Cardiac muscle cell (in vitro differentiated cells and primary cell): Measurements from ENCODE around the gene TNIK. TPM values are rescaled to one million over a fixed set of nuclear protein-coding genes. Genes with fewer than 3 reads are reported as not detected.
A peak's percentile ranks its signal among the peaks of the same experiment; 100 is the strongest.

Source experiments
- DNase-seq, 2 donors: peaks; one replicate each; pipeline versions ENCODE4 v3.0.0 to v3.0.0-alpha.2; 2010 to 2017; ENCODE audit warnings: low read depth in 1 of 2, low spot score in 1 of 2
- H3K27ac ChIP-seq: fragments of 200-600 bp; sonication (generic); 2 replicates; pipeline ENCODE4 v1.5.1; 2016
- H3K27me3 ChIP-seq: fragments of 200-600 bp; sonication (generic); 2 replicates; pipeline ENCODE4 v1.6.0; 2016; ENCODE audit warnings: control low read depth
- H3K36me3 ChIP-seq: fragments of 200-600 bp; sonication (generic); 2 replicates; pipeline ENCODE4 v1.5.1; 2016; ENCODE audit warnings: control low read depth
- H3K4me1 ChIP-seq: fragments of 200-600 bp; sonication (generic); 2 replicates; pipeline ENCODE4 v1.8.1; 2017; ENCODE audit warnings: low read depth, mild to moderate bottlenecking, mixed run types
- H3K4me3 ChIP-seq: fragments of 200-600 bp; sonication (generic); 2 replicates; pipeline ENCODE4 v1.5.1; 2016; ENCODE audit warnings: mild to moderate bottlenecking
- H3K9me3 ChIP-seq: fragments of 200-600 bp; sonication (generic); 2 replicates; pipeline ENCODE4 v1.5.1; 2017; ENCODE audit warnings: low read depth, mild to moderate bottlenecking, control low read depth
- CTCF ChIP-seq: IDR thresholded peaks from 2 replicates; pipeline ENCODE4 v1.5.1; 2012; ENCODE audit warnings: low read depth, mild to moderate bottlenecking, low read length
- polyA plus RNA-seq: library from polyadenylated mRNA; unstranded; fragments of >200 nt; fragmentation: Nextera tagmentation; extraction: Ambion mirVana; gene quantifications from 2 replicates; pipeline ENCODE4 v1.2.1, GENCODE V29; 2016
- total RNA-seq: library from RNA; depleted of rRNA; stranded (reverse); fragments of >200 nt; gene quantifications from 2 replicates; pipeline ENCODE4 v1.2.3, GENCODE V29; 2016

The TNIK gene
- total and polyA plus RNA-seq, 2 experiments from 2014 or later, result 32.8 to 55.1 TPM

GRCh38 chr3:171389491-171389890 is 70.7 kb downstream of the TNIK start:
- no peaks in the 10 kb centered on the region for H3K36me3 ChIP-seq
- H3K4me1 ChIP-seq, result peaks cover 40% of the 10 kb centered on the region
- H3K9me3 ChIP-seq, result no peaks in the 10 kb centered on the region
- H3K4me3 ChIP-seq, result no peak overlapping the region
- H3K27ac ChIP-seq, result no peak overlapping the region
- TF ChIP-seq CTCF, result no peak
- no peaks in the 10 kb centered on the region for H3K27me3 ChIP-seq
- no peak for DNase-seq

GRCh38 chr3:171388527-171388926 is 71.7 kb downstream of the TNIK start:
- no peak for TF ChIP-seq CTCF
- H3K9me3 ChIP-seq, result no peaks in the 10 kb centered on the region
- DNase-seq, result no peak
- H3K4me1 ChIP-seq, result peaks cover 41% of the 10 kb centered on the region
- H3K27ac ChIP-seq, result peak overlapping the region; percentile 32
- H3K27me3 ChIP-seq, result no peaks in the 10 kb centered on the region
- H3K36me3 ChIP-seq, result no peaks in the 10 kb centered on the region
- no peak overlapping the region for H3K4me3 ChIP-seq

- Histone ChIP-seq H3K4me1 (peaks cover 27% of the 10 kb centered on the region), H3K27me3 (no peaks in the 10 kb centered on the region), H3K27ac (no peak overlapping the region), H3K36me3 (no peaks in the 10 kb centered on the region), H3K4me3 (no peak overlapping the region), H3K9me3 (no peaks in the 10 kb centered on the region)
- TF ChIP-seq CTCF, result no peak
- no peak for DNase-seq
Observed at GRCh38 chr3:171387062-171387461, 73.1 kb downstream of the TNIK start.

GRCh38 chr3:171385086-171385485 is 75.1 kb downstream of the TNIK start:
- H3K27ac ChIP-seq, result no peak overlapping the region
- no peak overlapping the region for H3K4me3 ChIP-seq
- no peaks in the 10 kb centered on the region for H3K36me3 ChIP-seq
- TF ChIP-seq CTCF, result no peak
- H3K4me1 ChIP-seq, result peaks cover 27% of the 10 kb centered on the region
- no peak for DNase-seq
- H3K9me3 ChIP-seq, result no peaks in the 10 kb centered on the region
- no peaks in the 10 kb centered on the region for H3K27me3 ChIP-seq

- Histone ChIP-seq H3K27ac (no peak overlapping the region), H3K4me1 (peaks cover 27% of the 10 kb centered on the region), H3K27me3 (no peaks in the 10 kb centered on the region), H3K4me3 (no peak overlapping the region), H3K9me3 (no peaks in the 10 kb centered on the region), H3K36me3 (no peaks in the 10 kb centered on the region)
- no peak for TF ChIP-seq CTCF
- no peak for DNase-seq
Observed at GRCh38 chr3:171384101-171384891, 75.9 kb downstream of the TNIK start.
